GM12878 (cell line): ENCODE results near the gene LAMB1. TPM values are rescaled to one million over a fixed set of nuclear protein-coding genes. Genes with fewer than 3 reads are reported as not detected.

Experiments used
- ATAC-seq: fragments of 200-7000 bp; cut with Tn5 transposase; 3 replicates; pipeline ENCODE4 v1.9.1; 2020; ENCODE audit warnings: mild to moderate bottlenecking, moderate library complexity
- BruUV-seq: library from RNA; stranded (reverse); fragments of 400-500 nt; replicated peaks from 2 replicates; lab custom pipeline; 2021; lab: Mats Ljungman, UMichigan
- CTCF ChIA-PET: fragments of 300-600 bp; sonication (Branson Sonifier 250); formaldehyde crosslinking; extraction: SDS; loops from one replicate; lab custom pipeline; 2021; ENCODE audit warnings: inconsistent platforms; lab: Yijun Ruan, JAX
- POLR2A ChIA-PET: fragments of 350-600 bp; formaldehyde crosslinking; extraction: SDS; loops from one replicate; lab custom pipeline; 2021; ENCODE audit warnings: inconsistent platforms; lab: Charles Lee
- RAD21 ChIA-PET: fragments of 300-600 bp; sonication (Branson Sonifier 250); formaldehyde crosslinking; loops from one replicate; lab custom pipeline; 2023; ENCODE audit warnings: antibody characterized with exemption; ENCODE audit not compliant: unreplicated experiment; lab: Charles Lee
- SMC1A ChIA-PET: fragments of 300-600 bp; sonication (Branson Sonifier 250); formaldehyde crosslinking; loops from one replicate; lab custom pipeline; 2023; ENCODE audit not compliant: unreplicated experiment, uncharacterized antibody; lab: Charles Lee
- DNase-seq: peaks from one replicate; pipeline ENCODE4 v3.0.0-alpha.2; 2011; ENCODE audit warnings: low read depth, low spot score
- FAIRE-seq: peaks from 3 replicates; lab custom pipeline; 2011; peaks lifted over from hg19 to GRCh38; lab: Jason Lieb, UNC
- H2AFZ ChIP-seq: 2 replicates; pipeline ENCODE4 v1.6.0; 2011; ENCODE audit warnings: low read depth, low read length, control low read depth; ENCODE audit not compliant: control insufficient read depth
- H3K27ac ChIP-seq: 2 replicates; pipeline ENCODE4 v1.5.1; 2011; ENCODE audit warnings: control low read depth; ENCODE audit not compliant: control insufficient read depth, insufficient read depth
- H3K27me3 ChIP-seq, 2 experiments: replicated peaks in 1 of 2; 2 replicates each; pipeline versions ENCODE4 v1.6.0 to v1.6.1; 2011; ENCODE audit warnings: low read length in 1 of 2; ENCODE audit not compliant: control insufficient read depth in 2 of 2, insufficient read depth in 2 of 2
- H3K36me3 ChIP-seq, 2 experiments: 2 replicates each; pipeline ENCODE4 v1.5.1; 2011; ENCODE audit warnings: low read length in 1 of 2; ENCODE audit not compliant: control insufficient read depth in 2 of 2, insufficient read depth in 2 of 2
- H3K4me1 ChIP-seq: 2 replicates; pipeline ENCODE4 v1.6.1; 2011; ENCODE audit warnings: mild to moderate bottlenecking, low read length, moderate library complexity, mixed read lengths; ENCODE audit not compliant: control insufficient read depth, insufficient read depth
- H3K4me2 ChIP-seq: 2 replicates; pipeline ENCODE4 v1.6.0; 2011; ENCODE audit warnings: control low read depth; ENCODE audit not compliant: control insufficient read depth, insufficient read depth
- H3K4me3 ChIP-seq: fragments of 200-600 bp; sonication (generic); 2 replicates; pipeline ENCODE4 v1.5.1; 2016
- H3K79me2 ChIP-seq: 2 replicates; pipeline ENCODE4 v1.6.0; 2011; ENCODE audit warnings: low read length; ENCODE audit not compliant: control insufficient read depth, insufficient read depth
- H3K9ac ChIP-seq: 2 replicates; pipeline ENCODE4 v1.8.0; 2011; ENCODE audit warnings: low read length, control low read depth, mixed read lengths; ENCODE audit not compliant: control insufficient read depth, insufficient read depth
- H3K9me3 ChIP-seq: replicated peaks from 3 replicates; pipeline ENCODE4 v1.5.1; 2011; ENCODE audit warnings: mild to moderate bottlenecking, low read length; ENCODE audit not compliant: control insufficient read depth, insufficient read depth
- H4K20me1 ChIP-seq: 2 replicates; pipeline ENCODE4 v1.6.0; 2011; ENCODE audit not compliant: control insufficient read depth, insufficient read depth
- ATF2 ChIP-seq: IDR thresholded peaks from 2 replicates; pipeline ENCODE4 v1.6.1; 2012; ENCODE audit warnings: low read length, inconsistent platforms
- ATF3 ChIP-seq: IDR thresholded peaks from 2 replicates; pipeline ENCODE4 v1.6.1; 2011; ENCODE audit warnings: low read depth, mild to moderate bottlenecking, low read length, moderate library complexity, borderline replicate concordance; ENCODE audit errors: extremely low read depth
- BRCA1 ChIP-seq: IDR thresholded peaks from 2 replicates; pipeline ENCODE4 v1.6.1; 2011; ENCODE audit warnings: low read depth, low read length, improper control_type of control experiment
- CEBPZ ChIP-seq: fragments of 150-350 bp; IDR thresholded peaks from 2 replicates; pipeline ENCODE4 v1.6.1; 2016; ENCODE audit warnings: low read depth, low read length
- HCFC1 ChIP-seq: fragments of 150-350 bp; IDR thresholded peaks from 2 replicates; pipeline ENCODE4 v1.6.1; 2014; ENCODE audit warnings: low read length
- MYB ChIP-seq: fragments of 150-350 bp; IDR thresholded peaks from 2 replicates; pipeline ENCODE4 v1.6.1; 2014; ENCODE audit warnings: mild to moderate bottlenecking, low read depth, low read length, borderline replicate concordance
- NFYB ChIP-seq: IDR thresholded peaks from 2 replicates; pipeline ENCODE4 v1.6.1; 2011; ENCODE audit warnings: low read depth, mild to moderate bottlenecking, low read length, improper control_type of control experiment, moderate library complexity; ENCODE audit not compliant: insufficient read depth
- STAT3 ChIP-seq: IDR thresholded peaks from 2 replicates; pipeline ENCODE4 v1.6.1; 2011; ENCODE audit warnings: low read depth, low read length, improper control_type of control experiment
- TARDBP ChIP-seq: IDR thresholded peaks from 2 replicates; pipeline ENCODE4 v1.6.1; 2016; ENCODE audit warnings: borderline replicate concordance
- ZNF207 ChIP-seq: fragments of 450-650 bp; IDR thresholded peaks from 2 replicates; pipeline ENCODE4 v1.6.1; 2014; ENCODE audit warnings: antibody characterized with exemption, mild to moderate bottlenecking, borderline replicate concordance
- ZNF592 ChIP-seq: fragments of 450-650 bp; IDR thresholded peaks from 2 replicates; pipeline ENCODE4 v1.6.1; 2017; ENCODE audit warnings: mild to moderate bottlenecking, moderate library complexity
- WGBS: methylation state at CpG from one replicate; pipeline ENCODE4 v1.1.6; 2016; ENCODE audit warnings: low lambda C conversion rate; ENCODE audit not compliant: insufficient replicate concordance, insufficient coverage; ENCODE audit errors: missing lambda C conversion rate; 5-methylcytosine and 5-hydroxymethylcytosine counted together
- in situ Hi-C: fragments of 300-500 bp; cut with MboI; formaldehyde crosslinking; loops from 9 replicates; pipeline ENCODE4 v1.14.3; 2018; ENCODE audit warnings: mixed read lengths
- intact Hi-C: fragments of 100-400 bp; cut with micrococcal nuclease; formaldehyde crosslinking; loops from one replicate; pipeline ENCODE4 v1.14.2; 2022; ENCODE audit not compliant: unreplicated experiment
- polyA plus RNA-seq, 11 experiments: library from polyadenylated mRNA; depleted of rRNA in 4 of 11; unstranded in 6 of 11; stranded (reverse) in 5 of 11; fragments of >200 nt; fragmentation: Nextera tagmentation in 4 of 11; fragmentation: Illumina TruSeq in 1 of 11; extraction: Ambion mirVana in 4 of 11; extraction: Trizol in 1 of 11; gene quantifications; 1 replicate in 1 of 11; 2 replicates in 10 of 11; pipeline versions ENCODE4 v1.2.1 to v1.2.3, GENCODE V29; 2011 to 2016; ENCODE audit warnings: inconsistent platforms in 2 of 11, missing spikeins in 2 of 11, low read depth in 1 of 11
- total RNA-seq, 4 experiments: library from RNA; depleted of rRNA in 3 of 4; stranded (reverse); fragments of >200 nt in 3 of 4; fragmentation: Illumina TruSeq in 1 of 4; extraction: Trizol in 1 of 4; gene quantifications; 2 replicates each; pipeline versions ENCODE4 v1.2.1 to v1.2.3, GENCODE V29; 2013 to 2021

The LAMB1 gene
- total and polyA plus RNA-seq, 10 of the 15 experiments (the other 5 are each of a cell fraction or from before 2014, with no cell fraction given): 0.05 to 2.2 (median 1.2) TPM; not detected in 4

- TF ChIP-seq TARDBP (no peak), ZNF592 (no peak), BRCA1 (no peak), ZNF207 (no peak), STAT3 (no peak), HCFC1 (no peak), CEBPZ (no peak), NFYB (no peak), ATF3 (no peak), MYB (no peak), ATF2 (no peak)
- RAD21 ChIA-PET: no interaction called here
- CTCF ChIA-PET: no interaction called here
- WGBS: 51% methylated on average over 7 of the region's 7 CpGs
- H3K36me3 ChIP-seq: no peaks in the 10 kb centered on the region
- FAIRE-seq: no peak
- H3K27me3 ChIP-seq: peaks cover 0 to 4% of the 10 kb centered on the region in 2 experiments; a peak in 3 of 4 replicates
- H3K27ac ChIP-seq: no peak overlapping the region
- intact Hi-C loops: no loop called here
- POLR2A ChIA-PET: no interaction called here
- SMC1A ChIA-PET: no interaction called here
- DNase-seq: no peak
- H3K9ac ChIP-seq: no peak overlapping the region
- no peaks in the 10 kb centered on the region for H3K9me3 ChIP-seq
- no peaks in the 10 kb centered on the region for H3K79me2 ChIP-seq
- no TSS peak for BruUV-seq
- no peaks in the 10 kb centered on the region for H3K4me1 ChIP-seq
- H4K20me1 ChIP-seq: no peaks in the 10 kb centered on the region
- ATAC-seq: no peak
- H3K4me3 ChIP-seq: no peak overlapping the region
- H2AFZ ChIP-seq: no peak overlapping the region
- in situ Hi-C loops: no loop called here
- no peak overlapping the region for H3K4me2 ChIP-seq
These were observed 6.7 kb downstream of the LAMB1 start for GRCh38 chr7:107996072-107996882.
